Caco-2 (cell line): Measurements from ENCODE around the gene BMX. TPM values are rescaled to one million over a fixed set of nuclear protein-coding genes. Genes with fewer than 3 reads are reported as not detected.

Source experiments
- BruUV-seq: library from RNA; stranded (reverse); fragments of 400-500 nt; replicated peaks from 2 replicates; lab custom pipeline; 2021; lab: Mats Ljungman, UMichigan
- CTCF ChIA-PET: fragments of 300-600 bp; sonication (Branson Sonifier 250); formaldehyde crosslinking; loops from one replicate; lab custom pipeline; 2022; ENCODE audit warnings: antibody characterized with exemption; lab: Charles Lee
- POLR2A ChIA-PET: fragments of 300-600 bp; sonication (Branson Sonifier 250); formaldehyde crosslinking; loops from one replicate; lab custom pipeline; 2022; ENCODE audit warnings: antibody characterized with exemption; lab: Charles Lee
- DNase-seq, 2 experiments: peaks; one replicate each; pipeline versions ENCODE4 v3.0.0 to v3.0.0-alpha.2; 2020 to 2022
- H3K27me3 ChIP-seq: replicated peaks from 2 replicates; pipeline ENCODE4 v1.6.0; 2011; ENCODE audit warnings: low read length; ENCODE audit not compliant: control insufficient read depth, insufficient read depth
- H3K36me3 ChIP-seq: 2 replicates; pipeline ENCODE4 v1.5.1; 2011; ENCODE audit warnings: low read length; ENCODE audit not compliant: control insufficient read depth, insufficient read depth
- H3K4me1 ChIP-seq: fragments of 250-450 bp; sonication (Bioruptor Pico); 2 replicates; pipeline ENCODE4 v1.5.1; 2020; ENCODE audit warnings: mild to moderate bottlenecking
- H3K4me3 ChIP-seq: 2 replicates; pipeline ENCODE4 v1.5.1; 2011; ENCODE audit warnings: low read depth, mild to moderate bottlenecking, control low read depth, low read length
- H3K9me3 ChIP-seq: fragments of 250-450 bp; sonication (Bioruptor Pico); 2 replicates; pipeline ENCODE4 v1.5.1; 2020; ENCODE audit warnings: mild to moderate bottlenecking, moderate library complexity
- H3K27ac Mint-ChIP-seq: one replicate; pipeline ENCODE4 v1.8.0; 2022; ENCODE audit warnings: mixed read lengths; ENCODE audit not compliant: unreplicated experiment
- H3K27me3 Mint-ChIP-seq: one replicate; pipeline ENCODE4 v1.8.0; 2022; ENCODE audit warnings: mixed read lengths; ENCODE audit not compliant: insufficient read depth, unreplicated experiment
- H3K36me3 Mint-ChIP-seq: one replicate; pipeline ENCODE4 v1.8.0; 2022; ENCODE audit warnings: mild to moderate bottlenecking, mixed read lengths; ENCODE audit not compliant: insufficient read depth, unreplicated experiment
- H3K4me1 Mint-ChIP-seq: one replicate; pipeline ENCODE4 v1.8.0; 2022; ENCODE audit warnings: low read depth, mixed read lengths; ENCODE audit not compliant: unreplicated experiment
- H3K4me3 Mint-ChIP-seq: one replicate; pipeline ENCODE4 v1.8.0; 2022; ENCODE audit warnings: mild to moderate bottlenecking, moderate library complexity, mixed read lengths; ENCODE audit not compliant: unreplicated experiment
- H3K9me3 Mint-ChIP-seq: one replicate; pipeline ENCODE4 v1.8.0; 2022; ENCODE audit warnings: mixed read lengths; ENCODE audit not compliant: unreplicated experiment
- CTCF ChIP-seq, 2 experiments: fragments of 200-600 bp in 1 of 2; IDR thresholded peaks; 1 replicate in 1 of 2; 2 replicates in 1 of 2; pipeline versions ENCODE4 v1.5.1 to v1.8.0; 2011 to 2022; ENCODE audit warnings: antibody characterized with exemption in 1 of 2, control low read depth in 1 of 2, inconsistent platforms in 1 of 2, low read depth in 1 of 2, low read length in 1 of 2, mild to moderate bottlenecking in 1 of 2, moderate library complexity in 1 of 2; ENCODE audit not compliant: insufficient read depth in 1 of 2, severe bottlenecking in 1 of 2, unreplicated experiment in 1 of 2
- intact Hi-C: fragments of 100-400 bp; cut with micrococcal nuclease; formaldehyde crosslinking; loops from one replicate; pipeline ENCODE4 v1.10.0; 2022; ENCODE audit not compliant: unreplicated experiment
- total RNA-seq: library from RNA; stranded (reverse); gene quantifications from 2 replicates; pipeline ENCODE4 v1.2.3, GENCODE V29; 2022

BMX gene
- total RNA-seq, 1 experiment from 2014 or later, result not detected

- Histone ChIP-seq H3K4me1 (no peaks in the 10 kb centered on the region), H3K9me3 (no peaks in the 10 kb centered on the region), H3K4me3 (no peak overlapping the region), H3K36me3 (no peaks in the 10 kb centered on the region), H3K27me3 (no peaks in the 10 kb centered on the region)
- no TSS peak for BruUV-seq
- TF ChIP-seq CTCF (IDR thresholded peaks at IDR 0.05; ENCODE audit: insufficient read depth in 1 of 2, low read depth in 1 of 2, low read length in 1 of 2, severe bottlenecking in 1 of 2, unreplicated experiment in 1 of 2), result no peak
- no peaks in the 10 kb centered on the region for H3K27me3 Mint-ChIP-seq
- H3K27ac Mint-ChIP-seq, result no peak overlapping the region
- ChIA-PET POLR2A (interaction anchor here (0.6 kb wide), 1 partner anchor 124 kb away, joined by 4 read pairs; no protein-coding TSS in a partner anchor), CTCF (interaction anchor here (0.7 kb wide), 1 partner anchor 96 kb away, joined by 3 read pairs; no protein-coding TSS in a partner anchor)
- DNase-seq, result no peak
- intact Hi-C loops, result loop anchor here (10.0 kb wide), 1 partner anchor 85 kb away; the partner anchor contains the start of gene VEGFD
- no peak overlapping the region for H3K4me3 Mint-ChIP-seq
- no peaks in the 10 kb centered on the region for H3K4me1 Mint-ChIP-seq
- H3K9me3 Mint-ChIP-seq, result no peaks in the 10 kb centered on the region
- H3K36me3 Mint-ChIP-seq, result no peaks in the 10 kb centered on the region
Measured at GRCh38 chrX:15469613-15470012, 31.0 kb upstream of the BMX start.

GRCh38 chrX:15471028-15471427 lies 29.6 kb upstream of the BMX start:
- ChIA-PET POLR2A (no interaction called here), CTCF (interaction anchor here (0.7 kb wide), 1 partner anchor 163 kb away, joined by 3 read pairs; no protein-coding TSS in a partner anchor)
- no TSS peak for BruUV-seq
- peak; percentile 59 to 73 for TF ChIP-seq CTCF (IDR thresholded peaks at IDR 0.05; ENCODE audit: insufficient read depth in 1 of 2, low read depth in 1 of 2, low read length in 1 of 2, severe bottlenecking in 1 of 2, unreplicated experiment in 1 of 2)
- Mint-ChIP-seq H3K27ac (no peak overlapping the region), H3K36me3 (no peaks in the 10 kb centered on the region), H3K9me3 (no peaks in the 10 kb centered on the region), H3K4me1 (no peaks in the 10 kb centered on the region), H3K27me3 (no peaks in the 10 kb centered on the region), H3K4me3 (no peak overlapping the region)
- intact Hi-C loops, result loop anchor here (1.0 kb wide), 2 partner anchors 22 to 94 kb away; partner anchors contain the start of gene PIR
- no peaks in the 10 kb centered on the region for H3K9me3 ChIP-seq
- H3K27me3 ChIP-seq, result no peaks in the 10 kb centered on the region
- DNase-seq, result peak; percentile 41 to 64
- no peak overlapping the region for H3K4me3 ChIP-seq
- H3K4me1 ChIP-seq, result no peaks in the 10 kb centered on the region
- H3K36me3 ChIP-seq, result no peaks in the 10 kb centered on the region

- no TSS peak for BruUV-seq
- no peak overlapping the region for H3K4me3 Mint-ChIP-seq
- intact Hi-C loops, result no loop called here
- POLR2A ChIA-PET, result no interaction called here
- H3K4me1 ChIP-seq, result no peaks in the 10 kb centered on the region
- no peaks in the 10 kb centered on the region for H3K9me3 ChIP-seq
- CTCF ChIA-PET, result no interaction called here
- H3K4me3 ChIP-seq, result no peak overlapping the region
- no peaks in the 10 kb centered on the region for H3K27me3 Mint-ChIP-seq
- H3K36me3 ChIP-seq, result no peaks in the 10 kb centered on the region
- no peaks in the 10 kb centered on the region for H3K9me3 Mint-ChIP-seq
- no peaks in the 10 kb centered on the region for H3K36me3 Mint-ChIP-seq
- H3K27me3 ChIP-seq, result no peaks in the 10 kb centered on the region
- DNase-seq, result no peak
- no peaks in the 10 kb centered on the region for H3K4me1 Mint-ChIP-seq
- TF ChIP-seq CTCF (IDR thresholded peaks at IDR 0.05; ENCODE audit: insufficient read depth in 1 of 2, low read depth in 1 of 2, low read length in 1 of 2, severe bottlenecking in 1 of 2, unreplicated experiment in 1 of 2), result no peak
- no peak overlapping the region for H3K27ac Mint-ChIP-seq
Measured at GRCh38 chrX:15472531-15472930, 28.1 kb upstream of the BMX start.
